GM12878 (cell line): ENCODE results near the gene DNMBP.

Source experiments
- BMI1 ChIP-seq: fragments of 450-650 bp; IDR thresholded peaks from 2 replicates; pipeline ENCODE4 v1.6.1; 2016; ENCODE audit warnings: mild to moderate bottlenecking, moderate library complexity, borderline replicate concordance
- CEBPB ChIP-seq, 2 experiments: fragments of 150-350 bp in 1 of 2; IDR thresholded peaks; 2 replicates each; pipeline ENCODE4 v1.6.1; 2012 to 2014; ENCODE audit warnings: low read depth in 2 of 2, low read length in 2 of 2, borderline replicate concordance in 1 of 2, inconsistent platforms in 1 of 2
- EGR1 ChIP-seq, 2 experiments: IDR thresholded peaks; 1 replicate in 1 of 2; 2 replicates in 1 of 2; pipeline ENCODE4 v1.6.1; 2011 to 2012; ENCODE audit warnings: low read depth in 2 of 2, low read length in 2 of 2, borderline replicate concordance in 1 of 2, mild to moderate bottlenecking in 1 of 2, moderate library complexity in 1 of 2
- POLR2A ChIP-seq: IDR thresholded peaks from 2 replicates; pipeline ENCODE4 v1.6.1; 2011; ENCODE audit warnings: low read depth, mild to moderate bottlenecking, low read length
- RFX5 ChIP-seq: IDR thresholded peaks from 2 replicates; pipeline ENCODE4 v1.6.1; 2011; ENCODE audit warnings: low read depth, low read length, improper control_type of control experiment
- TF ChIP-seq, protein P1 (sequence below), 3 experiments: IDR thresholded peaks in 2 of 3; conservative IDR thresholded peaks in 1 of 3; 2 replicates each; pipeline ENCODE4 v1.5.1; 2011; ENCODE audit warnings: low read depth in 3 of 3, low read length in 3 of 3, mild to moderate bottlenecking in 3 of 3, control low read depth in 2 of 3, moderate library complexity in 2 of 3, inconsistent platforms in 1 of 3, mixed read lengths in 1 of 3; ENCODE audit not compliant: control insufficient read depth in 2 of 3, insufficient read depth in 1 of 3; ENCODE audit errors: extremely low read depth in 1 of 3
- TF ChIP-seq, protein P2 (sequence below): IDR thresholded peaks from 2 replicates; pipeline ENCODE4 v1.6.1; 2012; ENCODE audit warnings: low read depth, low read length, improper control_type of control experiment
- TF ChIP-seq, protein P3 (sequence below): IDR thresholded peaks from 2 replicates; pipeline ENCODE4 v1.6.1; 2011; ENCODE audit warnings: mild to moderate bottlenecking, low read depth, low read length, moderate library complexity; ENCODE audit not compliant: insufficient replicate concordance
- TF ChIP-seq, protein P4 (sequence below): fragments of 450-650 bp; IDR thresholded peaks from 2 replicates; pipeline ENCODE4 v1.6.1; 2017; ENCODE audit warnings: mild to moderate bottlenecking, moderate library complexity

DNA sequence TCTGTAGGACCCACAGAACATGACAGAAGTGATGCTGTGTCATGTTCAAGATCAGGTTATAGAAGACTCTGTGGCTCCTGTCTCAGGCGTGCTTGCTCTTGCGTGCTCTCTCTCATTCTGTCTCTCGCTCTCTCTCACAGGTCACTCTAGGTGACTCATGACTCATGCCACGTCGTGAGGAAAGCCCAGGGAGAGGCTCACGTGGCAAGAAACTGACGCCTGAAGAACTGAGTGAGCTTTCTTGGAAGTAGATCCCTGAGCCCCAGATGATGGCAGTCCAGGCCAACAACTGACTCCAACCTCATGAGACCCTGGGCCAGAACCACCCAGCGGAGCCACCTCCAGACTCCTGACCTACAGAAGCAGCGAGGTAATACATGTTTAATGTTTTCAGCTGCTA, 103.3 kb downstream of the DNMBP start:
- TF ChIP-seq BMI1 (no peak), POLR2A (no peak), CEBPB (IDR thresholded peaks at IDR 0.05; ENCODE audit: borderline replicate concordance in 1 of 2, low read depth in 2 of 2, low read length in 2 of 2) (no peak), RFX5 (no peak), EGR1 (IDR thresholded peaks at IDR 0.05; ENCODE audit: borderline replicate concordance in 1 of 2, low read depth in 2 of 2, low read length in 2 of 2) (no peak)
- TF ChIP-seq, protein P1, sequence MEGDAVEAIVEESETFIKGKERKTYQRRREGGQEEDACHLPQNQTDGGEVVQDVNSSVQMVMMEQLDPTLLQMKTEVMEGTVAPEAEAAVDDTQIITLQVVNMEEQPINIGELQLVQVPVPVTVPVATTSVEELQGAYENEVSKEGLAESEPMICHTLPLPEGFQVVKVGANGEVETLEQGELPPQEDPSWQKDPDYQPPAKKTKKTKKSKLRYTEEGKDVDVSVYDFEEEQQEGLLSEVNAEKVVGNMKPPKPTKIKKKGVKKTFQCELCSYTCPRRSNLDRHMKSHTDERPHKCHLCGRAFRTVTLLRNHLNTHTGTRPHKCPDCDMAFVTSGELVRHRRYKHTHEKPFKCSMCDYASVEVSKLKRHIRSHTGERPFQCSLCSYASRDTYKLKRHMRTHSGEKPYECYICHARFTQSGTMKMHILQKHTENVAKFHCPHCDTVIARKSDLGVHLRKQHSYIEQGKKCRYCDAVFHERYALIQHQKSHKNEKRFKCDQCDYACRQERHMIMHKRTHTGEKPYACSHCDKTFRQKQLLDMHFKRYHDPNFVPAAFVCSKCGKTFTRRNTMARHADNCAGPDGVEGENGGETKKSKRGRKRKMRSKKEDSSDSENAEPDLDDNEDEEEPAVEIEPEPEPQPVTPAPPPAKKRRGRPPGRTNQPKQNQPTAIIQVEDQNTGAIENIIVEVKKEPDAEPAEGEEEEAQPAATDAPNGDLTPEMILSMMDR (IDR thresholded peaks at IDR 0.05 in 2 of 3, conservative IDR thresholded peaks at IDR 0.05 in 1 of 3; ENCODE audit: control insufficient read depth in 2 of 3, extremely low read depth in 1 of 3, insufficient read depth in 1 of 3, low read depth in 3 of 3, low read length in 3 of 3) = no peak
- TF ChIP-seq, protein P2, sequence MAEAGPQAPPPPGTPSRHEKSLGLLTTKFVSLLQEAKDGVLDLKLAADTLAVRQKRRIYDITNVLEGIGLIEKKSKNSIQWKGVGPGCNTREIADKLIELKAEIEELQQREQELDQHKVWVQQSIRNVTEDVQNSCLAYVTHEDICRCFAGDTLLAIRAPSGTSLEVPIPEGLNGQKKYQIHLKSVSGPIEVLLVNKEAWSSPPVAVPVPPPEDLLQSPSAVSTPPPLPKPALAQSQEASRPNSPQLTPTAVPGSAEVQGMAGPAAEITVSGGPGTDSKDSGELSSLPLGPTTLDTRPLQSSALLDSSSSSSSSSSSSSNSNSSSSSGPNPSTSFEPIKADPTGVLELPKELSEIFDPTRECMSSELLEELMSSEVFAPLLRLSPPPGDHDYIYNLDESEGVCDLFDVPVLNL = no peak
- TF ChIP-seq, protein P3, sequence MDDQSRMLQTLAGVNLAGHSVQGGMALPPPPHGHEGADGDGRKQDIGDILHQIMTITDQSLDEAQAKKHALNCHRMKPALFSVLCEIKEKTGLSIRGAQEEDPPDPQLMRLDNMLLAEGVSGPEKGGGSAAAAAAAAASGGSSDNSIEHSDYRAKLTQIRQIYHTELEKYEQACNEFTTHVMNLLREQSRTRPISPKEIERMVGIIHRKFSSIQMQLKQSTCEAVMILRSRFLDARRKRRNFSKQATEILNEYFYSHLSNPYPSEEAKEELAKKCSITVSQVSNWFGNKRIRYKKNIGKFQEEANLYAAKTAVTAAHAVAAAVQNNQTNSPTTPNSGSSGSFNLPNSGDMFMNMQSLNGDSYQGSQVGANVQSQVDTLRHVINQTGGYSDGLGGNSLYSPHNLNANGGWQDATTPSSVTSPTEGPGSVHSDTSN = no peak
- TF ChIP-seq, protein P4, sequence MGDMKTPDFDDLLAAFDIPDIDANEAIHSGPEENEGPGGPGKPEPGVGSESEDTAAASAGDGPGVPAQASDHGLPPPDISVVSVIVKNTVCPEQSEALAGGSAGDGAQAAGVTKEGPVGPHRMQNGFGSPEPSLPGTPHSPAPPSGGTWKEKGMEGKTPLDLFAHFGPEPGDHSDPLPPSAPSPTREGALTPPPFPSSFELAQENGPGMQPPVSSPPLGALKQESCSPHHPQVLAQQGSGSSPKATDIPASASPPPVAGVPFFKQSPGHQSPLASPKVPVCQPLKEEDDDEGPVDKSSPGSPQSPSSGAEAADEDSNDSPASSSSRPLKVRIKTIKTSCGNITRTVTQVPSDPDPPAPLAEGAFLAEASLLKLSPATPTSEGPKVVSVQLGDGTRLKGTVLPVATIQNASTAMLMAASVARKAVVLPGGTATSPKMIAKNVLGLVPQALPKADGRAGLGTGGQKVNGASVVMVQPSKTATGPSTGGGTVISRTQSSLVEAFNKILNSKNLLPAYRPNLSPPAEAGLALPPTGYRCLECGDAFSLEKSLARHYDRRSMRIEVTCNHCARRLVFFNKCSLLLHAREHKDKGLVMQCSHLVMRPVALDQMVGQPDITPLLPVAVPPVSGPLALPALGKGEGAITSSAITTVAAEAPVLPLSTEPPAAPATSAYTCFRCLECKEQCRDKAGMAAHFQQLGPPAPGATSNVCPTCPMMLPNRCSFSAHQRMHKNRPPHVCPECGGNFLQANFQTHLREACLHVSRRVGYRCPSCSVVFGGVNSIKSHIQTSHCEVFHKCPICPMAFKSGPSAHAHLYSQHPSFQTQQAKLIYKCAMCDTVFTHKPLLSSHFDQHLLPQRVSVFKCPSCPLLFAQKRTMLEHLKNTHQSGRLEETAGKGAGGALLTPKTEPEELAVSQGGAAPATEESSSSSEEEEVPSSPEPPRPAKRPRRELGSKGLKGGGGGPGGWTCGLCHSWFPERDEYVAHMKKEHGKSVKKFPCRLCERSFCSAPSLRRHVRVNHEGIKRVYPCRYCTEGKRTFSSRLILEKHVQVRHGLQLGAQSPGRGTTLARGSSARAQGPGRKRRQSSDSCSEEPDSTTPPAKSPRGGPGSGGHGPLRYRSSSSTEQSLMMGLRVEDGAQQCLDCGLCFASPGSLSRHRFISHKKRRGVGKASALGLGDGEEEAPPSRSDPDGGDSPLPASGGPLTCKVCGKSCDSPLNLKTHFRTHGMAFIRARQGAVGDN = no peak
